ENCODE data around the gene SLC22A23. TPM values are rescaled to one million over a fixed set of nuclear protein-coding genes. Genes with fewer than 3 reads are reported as not detected.

The SLC22A23 gene
- total RNA-seq, 1 experiment from 2014 or later, result 5.7 TPM

DNA sequence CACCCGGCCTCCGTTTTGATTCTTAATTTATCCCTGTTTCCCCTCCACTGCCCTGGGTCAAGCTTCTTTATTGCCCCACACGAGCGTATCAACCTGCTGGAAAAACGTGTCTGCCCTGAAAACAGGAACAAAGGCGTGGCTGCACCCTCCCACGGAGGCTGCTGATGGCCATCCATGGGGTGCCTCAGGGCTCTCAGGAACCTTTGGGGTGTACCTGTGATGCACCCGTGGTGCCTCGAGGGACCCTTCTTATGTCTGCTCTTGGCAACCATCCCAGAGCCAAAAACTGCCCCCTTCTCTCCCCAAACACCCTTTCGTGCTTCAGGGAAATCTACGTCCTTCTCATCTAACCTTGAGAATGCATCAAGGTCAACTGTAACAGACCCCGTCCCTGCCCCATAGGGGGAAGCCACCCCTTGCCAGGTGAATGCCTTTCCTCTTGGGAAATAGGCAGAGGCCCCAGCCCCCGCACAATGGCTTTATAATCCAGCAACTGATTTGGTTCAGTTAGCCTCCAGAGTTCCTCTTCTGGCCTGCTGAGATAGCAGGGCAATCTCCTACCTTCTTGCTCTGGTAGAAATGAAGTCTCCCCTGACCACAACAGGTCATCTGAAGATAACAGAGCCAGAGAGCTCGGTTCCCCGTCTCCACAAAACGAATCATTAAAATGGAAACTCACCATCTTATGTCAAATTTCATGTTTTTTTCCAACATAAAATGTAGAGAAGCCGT lies 168.7 kb downstream of the SLC22A23 start:
- no TSS peak for BruUV-seq (replicated peaks)
- H3K9me2 ChIP-seq (replicated peaks; ENCODE audit: low read length), result no peaks in the 10 kb centered on the region
- H3F3A ChIP-seq (ENCODE audit: low read length, unreplicated experiment), result no peaks in the 10 kb centered on the region
- H3K36me3 ChIP-seq (ENCODE audit: low read depth, low read length), result no peaks in the 10 kb centered on the region
- POLR2A ChIA-PET (ENCODE audit: unreplicated experiment), result interaction anchor here (0.6 kb wide), 1 partner anchor 312 kb away, joined by 4 read pairs; no protein-coding TSS in a partner anchor
- no peak overlapping the region for H3K27ac ChIP-seq (ENCODE audit: low read length)
- H2AFZ ChIP-seq (ENCODE audit: low read length), result no peak overlapping the region
- no peaks in the 10 kb centered on the region for H3K9me3 ChIP-seq (ENCODE audit: low read length)
- H3K4me1 ChIP-seq (ENCODE audit: insufficient read depth, low read length), result peaks cover 6% of the 10 kb centered on the region; the same call in 1 of the 2 replicates
- TF ChIP-seq, protein P1, sequence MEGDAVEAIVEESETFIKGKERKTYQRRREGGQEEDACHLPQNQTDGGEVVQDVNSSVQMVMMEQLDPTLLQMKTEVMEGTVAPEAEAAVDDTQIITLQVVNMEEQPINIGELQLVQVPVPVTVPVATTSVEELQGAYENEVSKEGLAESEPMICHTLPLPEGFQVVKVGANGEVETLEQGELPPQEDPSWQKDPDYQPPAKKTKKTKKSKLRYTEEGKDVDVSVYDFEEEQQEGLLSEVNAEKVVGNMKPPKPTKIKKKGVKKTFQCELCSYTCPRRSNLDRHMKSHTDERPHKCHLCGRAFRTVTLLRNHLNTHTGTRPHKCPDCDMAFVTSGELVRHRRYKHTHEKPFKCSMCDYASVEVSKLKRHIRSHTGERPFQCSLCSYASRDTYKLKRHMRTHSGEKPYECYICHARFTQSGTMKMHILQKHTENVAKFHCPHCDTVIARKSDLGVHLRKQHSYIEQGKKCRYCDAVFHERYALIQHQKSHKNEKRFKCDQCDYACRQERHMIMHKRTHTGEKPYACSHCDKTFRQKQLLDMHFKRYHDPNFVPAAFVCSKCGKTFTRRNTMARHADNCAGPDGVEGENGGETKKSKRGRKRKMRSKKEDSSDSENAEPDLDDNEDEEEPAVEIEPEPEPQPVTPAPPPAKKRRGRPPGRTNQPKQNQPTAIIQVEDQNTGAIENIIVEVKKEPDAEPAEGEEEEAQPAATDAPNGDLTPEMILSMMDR (conservative IDR thresholded peaks at IDR 0.05; ENCODE audit: low read depth, low read length), result no peak
- TF ChIP-seq EZH2 (IDR thresholded peaks at IDR 0.05; ENCODE audit: low read length, unreplicated experiment), result no peak
- TF ChIP-seq EZH2phosphoT487 (IDR thresholded peaks at IDR 0.05; ENCODE audit: borderline replicate concordance, low read length), result no peak
- ATAC-seq, result no peak
- DNase-seq, result no peak
- H3K4me3 ChIP-seq (ENCODE audit: low read length), result no peak overlapping the region
- H3K79me2 ChIP-seq (ENCODE audit: low read length), result no peaks in the 10 kb centered on the region
- H3K4me2 ChIP-seq (ENCODE audit: low read length), result no peak overlapping the region
- intact Hi-C loops (cut with micrococcal nuclease), result no loop called here
- H4K20me1 ChIP-seq (ENCODE audit: low read length), result no peaks in the 10 kb centered on the region
- no peaks in the 10 kb centered on the region for H3K27me3 ChIP-seq (ENCODE audit: low read length)
- H3K9ac ChIP-seq (ENCODE audit: low read length), result no peak overlapping the region
- CTCF ChIA-PET, result no interaction called here

DNA sequence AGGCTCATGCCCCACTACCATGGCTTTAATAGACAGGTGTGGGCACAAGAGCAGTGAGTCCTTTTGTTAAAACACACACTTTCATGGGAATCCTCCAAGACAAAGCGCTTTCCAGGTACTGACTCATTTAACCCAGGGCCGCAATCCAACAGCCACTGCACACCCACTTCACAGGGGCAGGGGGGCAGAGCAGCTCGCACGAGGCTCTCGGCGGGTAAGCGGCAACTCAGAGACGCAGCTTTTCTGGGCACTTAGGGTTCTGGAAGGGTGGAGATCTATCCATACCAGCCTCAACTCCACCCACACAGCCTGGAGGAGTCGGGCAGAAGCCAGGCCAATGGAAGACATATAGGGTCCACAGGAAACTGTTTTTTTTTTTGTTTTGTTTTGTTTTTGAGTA lies 169.5 kb downstream of the SLC22A23 start:
- intact Hi-C loops (cut with micrococcal nuclease), result no loop called here
- no peaks in the 10 kb centered on the region for H3K36me3 ChIP-seq (ENCODE audit: low read depth, low read length)
- H2AFZ ChIP-seq (ENCODE audit: low read length), result no peak overlapping the region
- H3K27me3 ChIP-seq (ENCODE audit: low read length), result no peaks in the 10 kb centered on the region
- peaks cover 13% of the 10 kb centered on the region for H3K4me1 ChIP-seq (ENCODE audit: insufficient read depth, low read length)
- no peak for TF ChIP-seq EZH2 (IDR thresholded peaks at IDR 0.05; ENCODE audit: low read length, unreplicated experiment)
- TF ChIP-seq, protein P1 (conservative IDR thresholded peaks at IDR 0.05; ENCODE audit: low read depth, low read length), result no peak
- TF ChIP-seq EZH2phosphoT487 (IDR thresholded peaks at IDR 0.05; ENCODE audit: borderline replicate concordance, low read length), result no peak
- H3K4me3 ChIP-seq (ENCODE audit: low read length), result no peak overlapping the region
- BruUV-seq (replicated peaks), result no TSS peak
- ATAC-seq (peak; percentile 31), DNase-seq (peak; percentile 20)
- POLR2A ChIA-PET (ENCODE audit: unreplicated experiment), result no interaction called here
- 0 out of 2 replicates have a peak overlapping the region, but pooled peaks have one; percentile 20 for H3K27ac ChIP-seq (ENCODE audit: low read length)
- H3K9me2 ChIP-seq (replicated peaks; ENCODE audit: low read length), result no peaks in the 10 kb centered on the region
- no peaks in the 10 kb centered on the region for H4K20me1 ChIP-seq (ENCODE audit: low read length)
- H3K79me2 ChIP-seq (ENCODE audit: low read length), result no peaks in the 10 kb centered on the region
- no peak overlapping the region for H3K4me2 ChIP-seq (ENCODE audit: low read length)
- CTCF ChIA-PET, result no interaction called here
- H3K9ac ChIP-seq (ENCODE audit: low read length), result no peak overlapping the region
- H3K9me3 ChIP-seq (ENCODE audit: low read length), result no peaks in the 10 kb centered on the region
- H3F3A ChIP-seq (ENCODE audit: low read length, unreplicated experiment), result no peaks in the 10 kb centered on the region

DNA sequence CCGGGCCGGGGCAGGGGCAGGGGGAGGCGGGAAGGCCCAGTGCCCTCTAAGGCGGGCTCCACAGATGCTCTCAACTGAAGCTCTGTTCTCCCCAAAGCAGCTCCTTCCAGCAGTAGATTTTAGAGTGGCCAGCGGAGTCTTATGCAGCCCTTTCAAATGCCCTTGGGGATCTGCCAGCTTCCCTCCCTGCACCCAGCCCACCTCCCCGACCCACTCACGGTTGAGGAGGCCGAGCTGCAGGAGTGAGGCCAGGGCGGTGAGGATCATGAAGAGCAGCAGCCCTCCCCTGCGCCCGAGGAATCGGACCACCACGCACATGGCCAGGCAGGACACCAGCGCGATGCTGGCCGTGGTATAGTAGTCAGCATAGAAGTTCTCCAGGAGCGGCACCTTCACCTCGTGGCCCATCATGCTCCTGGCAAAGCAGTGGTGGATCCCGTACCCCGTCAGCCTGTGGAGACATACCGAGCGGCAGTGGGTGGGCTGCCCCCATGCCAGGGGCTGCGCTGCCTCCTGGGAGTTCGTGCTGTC lies 170.1 kb downstream of the SLC22A23 start:
- Histone ChIP-seq H3K4me3 (ENCODE audit: low read length) (no peak overlapping the region), H3K27ac (ENCODE audit: low read length) (0 out of 2 replicates have a peak overlapping the region, but pooled peaks have one; percentile 20), H3K4me1 (ENCODE audit: insufficient read depth, low read length) (peaks cover 19% of the 10 kb centered on the region), H3K36me3 (ENCODE audit: low read depth, low read length) (no peaks in the 10 kb centered on the region), H3F3A (ENCODE audit: low read length, unreplicated experiment) (peaks cover 3% of the 10 kb centered on the region), H3K79me2 (ENCODE audit: low read length) (no peaks in the 10 kb centered on the region), H3K9ac (ENCODE audit: low read length) (no peak overlapping the region), H3K27me3 (ENCODE audit: low read length) (no peaks in the 10 kb centered on the region), H3K9me2 (replicated peaks; ENCODE audit: low read length) (no peaks in the 10 kb centered on the region), H3K4me2 (ENCODE audit: low read length) (no peak overlapping the region), H3K9me3 (ENCODE audit: low read length) (no peaks in the 10 kb centered on the region), H4K20me1 (ENCODE audit: low read length) (no peaks in the 10 kb centered on the region), H2AFZ (ENCODE audit: low read length) (no peak overlapping the region)
- ChIA-PET CTCF (no interaction called here), POLR2A (ENCODE audit: unreplicated experiment) (no interaction called here)
- DNase-seq, result no peak
- no TSS peak for BruUV-seq (replicated peaks)
- TF ChIP-seq EZH2phosphoT487 (IDR thresholded peaks at IDR 0.05; ENCODE audit: borderline replicate concordance, low read length), result no peak
- TF ChIP-seq EZH2 (IDR thresholded peaks at IDR 0.05; ENCODE audit: low read length, unreplicated experiment), result no peak
- TF ChIP-seq, protein P1 (conservative IDR thresholded peaks at IDR 0.05; ENCODE audit: low read depth, low read length), result no peak
- ATAC-seq, result no peak
- intact Hi-C loops (cut with micrococcal nuclease), result no loop called here

Data from PC-3 (cell line).